Fibroblast of lung (primary cell): Measurements from ENCODE around the gene B4GALT6. TPM values are rescaled to one million over a fixed set of nuclear protein-coding genes. Genes with fewer than 3 reads are reported as not detected.

Experiments used
- DNase-seq, 2 donors: peaks; one replicate each; pipeline versions ENCODE4 v3.0.0 to v3.0.0-alpha.2; 2010; ENCODE audit warnings: low read depth in 2 of 2
- H2AFZ ChIP-seq: 2 replicates; pipeline ENCODE4 v1.5.1; 2012; ENCODE audit warnings: low read length, control low read depth, inconsistent platforms
- H3K27ac ChIP-seq: 2 replicates; pipeline ENCODE4 v1.5.1; 2011; ENCODE audit warnings: low read length, control low read depth; ENCODE audit not compliant: insufficient read depth
- H3K27me3 ChIP-seq: 2 replicates; pipeline ENCODE4 v1.5.1; 2011; ENCODE audit warnings: mild to moderate bottlenecking, low read length; ENCODE audit not compliant: control insufficient read depth, insufficient read depth
- H3K36me3 ChIP-seq: 2 replicates; pipeline ENCODE4 v1.5.1; 2011; ENCODE audit warnings: low read length; ENCODE audit not compliant: control insufficient read depth, insufficient read depth
- H3K4me1 ChIP-seq: 2 replicates; pipeline ENCODE4 v1.5.1; 2011; ENCODE audit warnings: low read length; ENCODE audit not compliant: control insufficient read depth, insufficient read depth; ENCODE audit errors: extremely low read depth
- H3K4me2 ChIP-seq: 2 replicates; pipeline ENCODE4 v1.5.1; 2011; ENCODE audit warnings: low read length, control low read depth; ENCODE audit not compliant: insufficient read depth; ENCODE audit errors: extremely low read depth
- H3K4me3 ChIP-seq, 4 experiments: fragments of 200-600 bp in 1 of 4; sonication (generic) in 1 of 4; replicated peaks in 1 of 4; 2 replicates each; pipeline ENCODE4 v1.5.1; 2011 to 2016; ENCODE audit warnings: low read length in 4 of 4, low read depth in 3 of 4, mild to moderate bottlenecking in 3 of 4, control low read depth in 2 of 4, inconsistent platforms in 1 of 4, mixed read lengths in 1 of 4; ENCODE audit not compliant: insufficient read depth in 1 of 4; ENCODE audit errors: control extremely low read depth in 1 of 4
- H3K79me2 ChIP-seq: 2 replicates; pipeline ENCODE4 v1.5.1; 2012; ENCODE audit warnings: mild to moderate bottlenecking, low read length, inconsistent platforms; ENCODE audit not compliant: control insufficient read depth, insufficient read depth
- H3K9ac ChIP-seq: 2 replicates; pipeline ENCODE4 v1.5.1; 2011; ENCODE audit warnings: mild to moderate bottlenecking, low read length, control low read depth; ENCODE audit not compliant: insufficient read depth
- H3K9me3 ChIP-seq: 2 replicates; pipeline ENCODE4 v1.5.1; 2012; ENCODE audit warnings: low read depth, low read length; ENCODE audit not compliant: control insufficient read depth, insufficient read depth
- H4K20me1 ChIP-seq: 2 replicates; pipeline ENCODE4 v1.5.1; 2011; ENCODE audit warnings: low read length; ENCODE audit not compliant: control insufficient read depth, insufficient read depth; ENCODE audit errors: extremely low read depth
- CTCF ChIP-seq, 2 donors: IDR thresholded peaks in 1 of 2; conservative IDR thresholded peaks in 1 of 2; 1 replicate in 1 of 2; 2 replicates in 1 of 2; pipeline ENCODE4 v1.5.1; 2011 to 2012; ENCODE audit warnings: low read length in 2 of 2, control low read depth in 1 of 2, inconsistent platforms in 1 of 2, low read depth in 1 of 2, mild to moderate bottlenecking in 1 of 2
- EZH2 ChIP-seq: IDR thresholded peaks from 2 replicates; pipeline ENCODE4 v1.5.1; 2012; ENCODE audit warnings: low read length, control low read depth, mild to moderate bottlenecking; ENCODE audit errors: missing control alignments
- polyA plus RNA-seq, 2 donors: library from polyadenylated mRNA; depleted of rRNA in 1 of 2; stranded (reverse) in 1 of 2; unstranded in 1 of 2; fragments of >200 nt; gene quantifications; 2 replicates each; pipeline ENCODE4 v1.2.1, GENCODE V29; 2011 to 2012; ENCODE audit warnings: missing spikeins in 1 of 2
- total RNA-seq: library from RNA; depleted of rRNA; stranded (reverse); fragments of >200 nt; gene quantifications from 2 replicates; pipeline ENCODE4 v1.2.1, GENCODE V29; 2014

Gene B4GALT6
- total and polyA plus RNA-seq, 2 donors (not counting 1 experiment from before 2014, with no cell fraction given), result 1.5 to 2.5 TPM

GRCh38 chr18:31667185-31667584, 17.2 kb downstream of the B4GALT6 start:
- H3K9ac ChIP-seq, result no peak overlapping the region
- no peaks in the 10 kb centered on the region for H3K4me1 ChIP-seq
- H3K36me3 ChIP-seq, result no peaks in the 10 kb centered on the region
- H3K9me3 ChIP-seq, result no peaks in the 10 kb centered on the region
- peak; percentile 21 to 75 for DNase-seq
- H3K79me2 ChIP-seq, result no peaks in the 10 kb centered on the region
- no peak overlapping the region for H3K4me2 ChIP-seq
- H3K27ac ChIP-seq, result no peak overlapping the region
- no peaks in the 10 kb centered on the region for H4K20me1 ChIP-seq
- no peak overlapping the region for H3K4me3 ChIP-seq
- no peak for TF ChIP-seq EZH2
- TF ChIP-seq CTCF (conservative IDR thresholded peaks at IDR 0.05 in 1 of 2, IDR thresholded peaks at IDR 0.05 in 1 of 2; ENCODE audit: low read depth in 1 of 2, low read length in 2 of 2), result no peak
- no peaks in the 10 kb centered on the region for H3K27me3 ChIP-seq
- H2AFZ ChIP-seq, result no peak overlapping the region

GRCh38 chr18:31666055-31666454, 18.3 kb downstream of the B4GALT6 start:
- Histone ChIP-seq H3K4me2 (no peak overlapping the region), H3K9ac (no peak overlapping the region), H3K36me3 (no peaks in the 10 kb centered on the region), H3K9me3 (no peaks in the 10 kb centered on the region), H3K27me3 (no peaks in the 10 kb centered on the region), H4K20me1 (no peaks in the 10 kb centered on the region), H3K4me1 (no peaks in the 10 kb centered on the region), H3K79me2 (no peaks in the 10 kb centered on the region), H3K4me3 (no peak overlapping the region), H3K27ac (no peak overlapping the region), H2AFZ (no peak overlapping the region)
- no peak for DNase-seq
- no peak for TF ChIP-seq CTCF (conservative IDR thresholded peaks at IDR 0.05 in 1 of 2, IDR thresholded peaks at IDR 0.05 in 1 of 2; ENCODE audit: low read depth in 1 of 2, low read length in 2 of 2)
- no peak for TF ChIP-seq EZH2

GRCh38 chr18:31664101-31664500, 20.3 kb downstream of the B4GALT6 start:
- DNase-seq, result no peak
- H3K4me1 ChIP-seq, result no peaks in the 10 kb centered on the region
- no peak overlapping the region for H3K9ac ChIP-seq
- no peaks in the 10 kb centered on the region for H3K36me3 ChIP-seq
- H3K27me3 ChIP-seq, result no peaks in the 10 kb centered on the region
- no peak for TF ChIP-seq EZH2
- no peak for TF ChIP-seq CTCF (conservative IDR thresholded peaks at IDR 0.05 in 1 of 2, IDR thresholded peaks at IDR 0.05 in 1 of 2; ENCODE audit: low read depth in 1 of 2, low read length in 2 of 2)
- no peaks in the 10 kb centered on the region for H4K20me1 ChIP-seq
- H3K4me2 ChIP-seq, result no peak overlapping the region
- no peaks in the 10 kb centered on the region for H3K9me3 ChIP-seq
- no peaks in the 10 kb centered on the region for H3K79me2 ChIP-seq
- no peak overlapping the region for H3K27ac ChIP-seq
- H2AFZ ChIP-seq, result no peak overlapping the region
- H3K4me3 ChIP-seq, result no peak overlapping the region
